Measurements from ENCODE around the gene INKA1. TPM values are rescaled to one million over a fixed set of nuclear protein-coding genes. Genes with fewer than 3 reads are reported as not detected.

Gene INKA1
- total RNA-seq, 1 experiment from 2014 or later = 7.4 TPM

DNA sequence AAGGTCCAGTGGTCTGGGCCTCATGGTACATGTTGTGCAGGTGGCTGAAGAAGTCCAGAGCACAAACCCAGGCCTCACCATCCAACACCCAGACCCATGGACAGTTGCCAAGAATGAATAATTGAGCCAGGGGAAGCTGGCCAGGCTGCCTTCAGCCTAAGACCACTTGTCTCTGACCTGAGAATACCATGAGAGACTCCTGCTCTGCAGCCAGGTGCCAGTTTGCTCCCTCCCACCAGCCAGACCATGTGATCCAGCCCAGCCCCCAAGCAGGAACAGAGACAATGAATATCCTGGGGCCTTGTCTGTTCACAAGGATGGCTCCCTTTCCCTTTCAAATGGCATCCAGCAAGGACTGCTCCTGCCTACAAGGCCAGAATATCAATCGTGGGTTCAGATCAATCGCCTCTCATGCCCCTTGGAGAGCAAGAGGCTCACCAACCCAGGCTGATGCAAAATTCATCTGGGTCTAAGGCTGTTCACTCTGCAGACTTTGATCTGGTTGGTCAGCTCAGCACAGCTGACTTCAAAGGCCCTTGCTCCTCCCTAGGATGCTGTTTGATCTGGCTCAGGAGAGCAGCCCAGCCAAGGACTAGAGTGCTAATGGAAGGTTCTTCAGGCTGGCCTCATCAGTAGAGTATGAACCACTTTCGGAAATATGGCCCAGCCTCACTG lies 39.9 kb downstream of the INKA1 start:
- no peaks in the 10 kb centered on the region for H3K36me3 Mint-ChIP-seq (ENCODE audit: insufficient read depth, unreplicated experiment)
- intact Hi-C loops (cut with micrococcal nuclease) = no loop called here
- H3K4me1 Mint-ChIP-seq (ENCODE audit: insufficient read depth, unreplicated experiment) = no peaks in the 10 kb centered on the region
- TF ChIP-seq, protein P1, sequence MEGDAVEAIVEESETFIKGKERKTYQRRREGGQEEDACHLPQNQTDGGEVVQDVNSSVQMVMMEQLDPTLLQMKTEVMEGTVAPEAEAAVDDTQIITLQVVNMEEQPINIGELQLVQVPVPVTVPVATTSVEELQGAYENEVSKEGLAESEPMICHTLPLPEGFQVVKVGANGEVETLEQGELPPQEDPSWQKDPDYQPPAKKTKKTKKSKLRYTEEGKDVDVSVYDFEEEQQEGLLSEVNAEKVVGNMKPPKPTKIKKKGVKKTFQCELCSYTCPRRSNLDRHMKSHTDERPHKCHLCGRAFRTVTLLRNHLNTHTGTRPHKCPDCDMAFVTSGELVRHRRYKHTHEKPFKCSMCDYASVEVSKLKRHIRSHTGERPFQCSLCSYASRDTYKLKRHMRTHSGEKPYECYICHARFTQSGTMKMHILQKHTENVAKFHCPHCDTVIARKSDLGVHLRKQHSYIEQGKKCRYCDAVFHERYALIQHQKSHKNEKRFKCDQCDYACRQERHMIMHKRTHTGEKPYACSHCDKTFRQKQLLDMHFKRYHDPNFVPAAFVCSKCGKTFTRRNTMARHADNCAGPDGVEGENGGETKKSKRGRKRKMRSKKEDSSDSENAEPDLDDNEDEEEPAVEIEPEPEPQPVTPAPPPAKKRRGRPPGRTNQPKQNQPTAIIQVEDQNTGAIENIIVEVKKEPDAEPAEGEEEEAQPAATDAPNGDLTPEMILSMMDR (IDR thresholded peaks at IDR 0.05; ENCODE audit: unreplicated experiment) = no peak
- ChIA-PET CTCF (interaction anchor here (9.9 to 11.3 kb wide), 2 partner anchors 38 to 62 kb away, joined by 143 to 201 read pairs; partner anchors contain the start of genes CDHR4, INKA1 and MST1R), POLR2A (interaction anchor here (0.9 kb wide), 2 partner anchors 39 to 68 kb away, joined by 3 read pairs; no protein-coding TSS in a partner anchor)
- no peak overlapping the region for H3K4me3 Mint-ChIP-seq (ENCODE audit: unreplicated experiment)
- H3K27ac Mint-ChIP-seq (ENCODE audit: low read depth, unreplicated experiment) = no peak overlapping the region
- no TSS peak for BruUV-seq (replicated peaks)
- H3K27me3 Mint-ChIP-seq (ENCODE audit: insufficient read depth, unreplicated experiment) = no peaks in the 10 kb centered on the region
- DNase-seq (ENCODE audit: unreplicated experiment) = no peak
- H3K9me3 Mint-ChIP-seq (ENCODE audit: unreplicated experiment) = no peaks in the 10 kb centered on the region

DNA sequence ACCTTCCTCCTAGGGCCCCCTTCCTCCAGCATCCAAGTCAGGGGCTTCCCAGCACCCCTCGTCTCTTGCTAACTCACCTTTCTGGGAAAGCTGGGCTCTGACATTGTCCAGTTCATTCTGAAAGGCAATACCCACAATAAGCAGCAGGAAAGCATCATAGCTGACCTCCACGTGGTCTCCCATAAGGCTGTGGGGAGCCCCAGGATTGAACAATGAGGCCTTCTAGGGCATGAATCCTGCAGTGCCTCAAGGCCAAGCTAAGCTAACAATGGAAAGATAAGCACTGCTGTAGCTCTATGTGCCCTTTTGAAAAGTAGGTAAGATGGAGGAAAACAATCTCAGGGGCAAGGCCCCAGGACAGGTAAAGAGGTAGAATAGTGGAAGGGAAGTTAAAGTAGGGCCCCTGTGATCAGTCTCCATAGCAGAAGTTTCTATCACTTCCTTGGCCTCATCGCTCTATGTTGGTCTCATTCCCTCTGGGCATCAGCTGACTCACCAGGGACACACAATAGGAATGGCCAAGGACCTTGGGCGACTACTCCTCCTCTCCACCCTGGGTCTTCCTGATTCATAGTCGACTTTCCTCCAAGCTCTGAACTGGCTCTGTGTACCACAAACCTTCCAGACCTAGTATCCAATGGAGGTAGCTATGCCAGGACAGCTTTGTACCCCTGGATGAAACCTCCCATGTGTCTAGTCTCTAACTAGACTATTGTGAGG lies 41.6 kb downstream of the INKA1 start:
- no peak for DNase-seq (ENCODE audit: unreplicated experiment)
- POLR2A ChIA-PET = interaction anchor here (0.6 to 0.7 kb wide), 2 partner anchors 48 to 94 kb away, joined by 3 read pairs; no protein-coding TSS in a partner anchor
- CTCF ChIA-PET = interaction anchor here (0.7 to 11.3 kb wide), 3 partner anchors 12 to 60 kb away, joined by 3 to 143 read pairs (median 3); partner anchors contain the start of genes INKA1, MST1R and TRAIP
- Mint-ChIP-seq H3K9me3 (ENCODE audit: unreplicated experiment) (no peaks in the 10 kb centered on the region), H3K27ac (ENCODE audit: low read depth, unreplicated experiment) (no peak overlapping the region), H3K4me3 (ENCODE audit: unreplicated experiment) (no peak overlapping the region), H3K4me1 (ENCODE audit: insufficient read depth, unreplicated experiment) (no peaks in the 10 kb centered on the region), H3K27me3 (ENCODE audit: insufficient read depth, unreplicated experiment) (no peaks in the 10 kb centered on the region), H3K36me3 (ENCODE audit: insufficient read depth, unreplicated experiment) (no peaks in the 10 kb centered on the region)
- TF ChIP-seq, protein P1 (IDR thresholded peaks at IDR 0.05; ENCODE audit: unreplicated experiment) = no peak
- intact Hi-C loops (cut with micrococcal nuclease) = no loop called here
- BruUV-seq (replicated peaks) = no TSS peak

DNA sequence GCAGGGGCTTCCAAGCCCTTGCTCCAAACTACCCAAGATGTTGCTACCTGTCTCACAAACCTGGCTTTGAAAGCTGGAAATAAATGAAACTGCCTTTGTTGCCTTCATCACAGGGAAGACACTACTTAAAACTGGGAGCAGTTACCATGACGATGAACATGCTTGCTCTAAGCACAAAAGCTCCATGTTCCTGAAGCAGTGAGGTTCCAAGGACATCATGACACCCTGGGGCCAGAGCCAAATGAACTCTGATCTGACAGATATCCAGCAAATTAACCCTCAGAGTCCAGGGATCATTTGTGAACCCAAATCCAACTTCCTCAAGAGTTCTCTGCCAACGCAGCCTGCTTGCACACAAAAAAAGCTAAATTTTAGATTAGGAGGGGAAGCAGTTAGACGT lies 42.6 kb downstream of the INKA1 start:
- TF ChIP-seq, protein P1 (IDR thresholded peaks at IDR 0.05; ENCODE audit: unreplicated experiment) = no peak
- POLR2A ChIA-PET = interaction anchor here (0.6 to 1.5 kb wide), 3 partner anchors 42 to 386 kb away, joined by 3 read pairs; partner anchors contain the start of gene INKA1
- intact Hi-C loops (cut with micrococcal nuclease) = no loop called here
- no peaks in the 10 kb centered on the region for H3K36me3 Mint-ChIP-seq (ENCODE audit: insufficient read depth, unreplicated experiment)
- no TSS peak for BruUV-seq (replicated peaks)
- no peak overlapping the region for H3K27ac Mint-ChIP-seq (ENCODE audit: low read depth, unreplicated experiment)
- no peak overlapping the region for H3K4me3 Mint-ChIP-seq (ENCODE audit: unreplicated experiment)
- DNase-seq (ENCODE audit: unreplicated experiment) = no peak
- CTCF ChIA-PET = interaction anchor here (0.7 to 11.3 kb wide), 2 partner anchors 59 to 78 kb away, joined by 4 to 143 read pairs; partner anchors contain the start of gene MST1R
- no peaks in the 10 kb centered on the region for H3K4me1 Mint-ChIP-seq (ENCODE audit: insufficient read depth, unreplicated experiment)
- no peaks in the 10 kb centered on the region for H3K9me3 Mint-ChIP-seq (ENCODE audit: unreplicated experiment)
- H3K27me3 Mint-ChIP-seq (ENCODE audit: insufficient read depth, unreplicated experiment) = no peaks in the 10 kb centered on the region

Small RNAs within 50 kb of the gene (microRNA-seq; reads per million reads assigned to microRNA genes)
- not detected for gene MIR5193

Other genes starting within 250 kb of the INKA1 start
- 0.10 and 0.37 TPM in 2 replicates for gene BSN, start 248.8 kb upstream of the INKA1 start, total RNA-seq (2022)
- gene APEH, start 128.9 kb upstream of the INKA1 start, total RNA-seq (2022) = 95.8 and 127 TPM in 2 replicates
- gene MST1, start 113.8 kb upstream of the INKA1 start, total RNA-seq (2022) = 16.3 and 18.2 TPM in 2 replicates
- gene RNF123, start 113.7 kb upstream of the INKA1 start, total RNA-seq (2022) = 47.8 and 48.6 TPM in 2 replicates
- gene AMIGO3, start 83.6 kb upstream of the INKA1 start, total RNA-seq (2022) = 0.79 TPM in 1 of 2 replicates, not detected in the other
- gene GMPPB, start 79.3 kb upstream of the INKA1 start, total RNA-seq (2022) = 84.3 and 88.1 TPM in 2 replicates
- 43.4 and 44.8 TPM in 2 replicates for gene IP6K1, start 16.7 kb upstream of the INKA1 start, total RNA-seq (2022)
- gene CDHR4, start 3.4 kb upstream of the INKA1 start, total RNA-seq (2022) = 0.44 and 1.1 TPM in 2 replicates
- gene UBA7, start 10.7 kb downstream of the INKA1 start, total RNA-seq (2022) = 3.8 and 6.6 TPM in 2 replicates
- 7.1 and 9.3 TPM in 2 replicates for gene TRAIP, start 53.3 kb downstream of the INKA1 start, total RNA-seq (2022)
- not detected in 2 replicates for gene CAMKV, start 66.6 kb downstream of the INKA1 start, total RNA-seq (2022)
- gene MST1R, start 100.6 kb downstream of the INKA1 start, total RNA-seq (2022) = 66.4 and 103 TPM in 2 replicates
- 9.6 and 18.6 TPM in 2 replicates for gene MON1A, start 126.5 kb downstream of the INKA1 start, total RNA-seq (2022)
- gene RBM6, start 136.9 kb downstream of the INKA1 start, total RNA-seq (2022) = 58.0 and 65.8 TPM in 2 replicates